Measurements from ENCODE around the gene MACROD2.

GRCh38 chr20:14036567-14036966, 41.3 kb downstream of the MACROD2 start:
- no peak for TF ChIP-seq CTCF (conservative IDR thresholded peaks at IDR 0.05; ENCODE audit: low read depth, low read length)
- TF ChIP-seq EZH2 (IDR thresholded peaks at IDR 0.05; ENCODE audit: borderline replicate concordance, low read depth, low read length, poor library complexity, severe bottlenecking): no peak
